K562 (cell line): ENCODE results near the gene THEMIS. TPM values are rescaled to one million over a fixed set of nuclear protein-coding genes. Genes with fewer than 3 reads are reported as not detected.

Source experiments
- ATAC-seq: fragments of 200-7000 bp; cut with Tn5 transposase; 3 replicates; pipeline ENCODE4 v1.9.1; 2020; ENCODE audit warnings: moderate library complexity
- BruUV-seq: library from RNA; stranded (reverse); fragments of 400-500 nt; replicated peaks from 2 replicates; lab custom pipeline; 2021; lab: Mats Ljungman, UMichigan
- CTCF ChIA-PET: fragments of 300-600 bp; formaldehyde crosslinking; extraction: SDS; loops from one replicate; lab custom pipeline; 2021; ENCODE audit warnings: low intra/inter-chr PET ratio; lab: Yijun Ruan, JAX
- POLR2A ChIA-PET: fragments of 300-600, 350-650 bp; sonication (Branson Sonifier 250); formaldehyde crosslinking; extraction: SDS; loops from one replicate; lab custom pipeline; 2021; ENCODE audit warnings: antibody characterized with exemption, inconsistent platforms; lab: Yijun Ruan, JAX
- DNase-seq, 4 experiments: peaks; one replicate each; pipeline versions ENCODE4 v3.0.0 to v3.0.0-alpha.2; 2011 to 2018; ENCODE audit warnings: low spot score in 3 of 4, mixed read lengths in 3 of 4; ENCODE audit errors: extremely low read depth in 1 of 4
- FAIRE-seq: peaks from 2 replicates; lab custom pipeline; 2011; peaks lifted over from hg19 to GRCh38; lab: Jason Lieb, UNC
- H2AFZ ChIP-seq: 2 replicates; pipeline ENCODE4 v1.6.0; 2011; ENCODE audit warnings: low read depth, low read length, control low read depth, inconsistent platforms
- H3K27ac ChIP-seq: fragments of 200-600 bp; 3 replicates; pipeline ENCODE4 v1.8.0; 2011; ENCODE audit warnings: low read depth, mild to moderate bottlenecking, control low read depth, inconsistent platforms, low read length, moderate library complexity, mixed read lengths; ENCODE audit errors: extremely low read depth
- H3K27me3 ChIP-seq, 2 experiments: fragments of 300-600 bp in 1 of 2; 2 replicates in 1 of 2; 3 replicates in 1 of 2; pipeline versions ENCODE4 v1.6.0 to v1.8.0; 2011; ENCODE audit warnings: inconsistent platforms in 2 of 2, low read length in 2 of 2, mild to moderate bottlenecking in 1 of 2, mixed read lengths in 1 of 2, moderate library complexity in 1 of 2; ENCODE audit not compliant: control insufficient read depth in 2 of 2, insufficient read depth in 2 of 2
- H3K36me3 ChIP-seq: fragments of 300-600 bp; 3 replicates; pipeline ENCODE4 v1.8.0; 2011; ENCODE audit warnings: mild to moderate bottlenecking, low read length, inconsistent platforms; ENCODE audit not compliant: control insufficient read depth, insufficient read depth
- H3K4me1 ChIP-seq, 2 experiments: fragments of 200-600 bp in 1 of 2; replicated peaks in 1 of 2; 2 replicates in 1 of 2; 3 replicates in 1 of 2; pipeline versions ENCODE4 v1.5.1 to v1.8.0; 2011; ENCODE audit warnings: inconsistent platforms in 2 of 2, low read length in 2 of 2, mild to moderate bottlenecking in 1 of 2, mixed read lengths in 1 of 2, moderate library complexity in 1 of 2; ENCODE audit not compliant: control insufficient read depth in 2 of 2, insufficient read depth in 2 of 2
- H3K4me2 ChIP-seq: 2 replicates; pipeline ENCODE4 v1.6.1; 2011; ENCODE audit warnings: low read length, control low read depth, inconsistent platforms, mixed read lengths; ENCODE audit not compliant: insufficient read depth
- H3K4me3 ChIP-seq: fragments of 200-600 bp; sonication (generic), shearing (Covaris generic); 2 replicates; pipeline ENCODE4 v1.5.1; 2016; ENCODE audit warnings: control low read depth, inconsistent platforms
- H3K79me2 ChIP-seq: fragments of 200-600 bp; 3 replicates; pipeline ENCODE4 v1.8.0; 2011; ENCODE audit warnings: low read length, inconsistent platforms; ENCODE audit not compliant: control insufficient read depth, insufficient read depth
- H3K9ac ChIP-seq, 2 experiments: 2 replicates each; pipeline versions ENCODE4 v1.6.0 to v1.6.1; 2011; ENCODE audit warnings: low read depth in 2 of 2, low read length in 2 of 2, control low read depth in 1 of 2, inconsistent platforms in 1 of 2, mild to moderate bottlenecking in 1 of 2, mixed read lengths in 1 of 2; ENCODE audit not compliant: insufficient read depth in 1 of 2
- H3K9me1 ChIP-seq: one replicate; pipeline ENCODE4 v1.6.0; 2011; ENCODE audit warnings: inconsistent platforms, mild to moderate bottlenecking, low read length, moderate library complexity; ENCODE audit not compliant: control insufficient read depth, insufficient read depth
- H3K9me3 ChIP-seq: replicated peaks from 2 replicates; pipeline ENCODE4 v1.5.1; 2011; ENCODE audit warnings: low read depth, low read length, inconsistent platforms; ENCODE audit not compliant: control insufficient read depth, insufficient read depth
- H4K20me1 ChIP-seq: replicated peaks from 2 replicates; pipeline ENCODE4 v1.6.1; 2011; ENCODE audit warnings: low read length, inconsistent platforms, mixed read lengths; ENCODE audit not compliant: control insufficient read depth, insufficient read depth
- CREM ChIP-seq: IDR thresholded peaks from 2 replicates; pipeline ENCODE4 v1.6.1; 2014; ENCODE audit warnings: antibody characterized with exemption, low read depth
- KDM4B ChIP-seq, 2 experiments: fragments of 450-650 bp in 1 of 2; sonication (generic) in 1 of 2; IDR thresholded peaks; 2 replicates each; pipeline ENCODE4 v1.6.1; 2016 to 2017; ENCODE audit warnings: borderline replicate concordance in 2 of 2, antibody characterized with exemption in 1 of 2, low read depth in 1 of 2, mild to moderate bottlenecking in 1 of 2
- MXI1 ChIP-seq: IDR thresholded peaks from 2 replicates; pipeline ENCODE4 v1.6.1; 2011; ENCODE audit warnings: low read depth, mild to moderate bottlenecking, improper control_type of control experiment, low read length
- MYBL2 ChIP-seq, 2 experiments: fragments of 450-650 bp in 1 of 2; sonication (generic) in 1 of 2; formaldehyde crosslinking in 1 of 2; IDR thresholded peaks; 2 replicates each; pipeline versions ENCODE4 v1.6.1 to v1.8.1; 2017 to 2022; ENCODE audit warnings: borderline replicate concordance in 1 of 2, inconsistent platforms in 1 of 2, low read depth in 1 of 2, mild to moderate bottlenecking in 1 of 2, missing genetic modification reagents in 1 of 2, moderate library complexity in 1 of 2
- NCOA1 ChIP-seq: fragments of 450-650 bp; IDR thresholded peaks from 2 replicates; pipeline ENCODE4 v1.6.1; 2016; ENCODE audit warnings: low read depth
- NFE2 ChIP-seq: IDR thresholded peaks from 2 replicates; pipeline ENCODE4 v1.6.1; 2014; ENCODE audit warnings: antibody characterized with exemption, low read depth
- PCBP2 ChIP-seq: fragments of 200-400 bp; formaldehyde crosslinking; IDR thresholded peaks from 2 replicates; pipeline ENCODE4 v1.6.1; 2018; ENCODE audit warnings: low read length, low read depth, mild to moderate bottlenecking, moderate library complexity; ENCODE audit not compliant: poor library complexity, severe bottlenecking
- PTTG1 ChIP-seq: fragments of 450-650 bp; IDR thresholded peaks from 2 replicates; pipeline ENCODE4 v1.6.1; 2016; ENCODE audit warnings: low read depth, mild to moderate bottlenecking, missing genetic modification characterization, missing compliant biosample characterization
- SIRT6 ChIP-seq: IDR thresholded peaks from one replicate; pipeline ENCODE4 v1.6.1; 2012; ENCODE audit warnings: low read depth, mild to moderate bottlenecking, control low read depth, inconsistent platforms, low read length, moderate library complexity
- SMARCA4 ChIP-seq: fragments of 450-650 bp; IDR thresholded peaks from 2 replicates; pipeline ENCODE4 v1.6.1; 2016
- SNRNP70 ChIP-seq: fragments of 200-400 bp; formaldehyde crosslinking; optimal IDR thresholded peaks from 2 replicates; pipeline ENCODE3; 2017; ENCODE audit warnings: low read depth, low read length
- SP2 ChIP-seq: IDR thresholded peaks from 2 replicates; pipeline ENCODE4 v1.6.1; 2011; ENCODE audit warnings: mild to moderate bottlenecking, low read depth, low read length, moderate library complexity; ENCODE audit not compliant: poor library complexity, severe bottlenecking; ENCODE audit errors: extremely low read depth
- ZKSCAN8 ChIP-seq: fragments of 200-800 bp; sonication (Bioruptor generic); IDR thresholded peaks from 2 replicates; pipeline ENCODE4 v1.6.1; 2016; ENCODE audit warnings: missing genetic modification characterization, missing compliant biosample characterization
- ZNF140 ChIP-seq: fragments of 250-450 bp; sonication (Bioruptor Pico); IDR thresholded peaks from 2 replicates; pipeline ENCODE4 v1.8.0; 2021; ENCODE audit warnings: moderate library complexity, mild to moderate bottlenecking, inconsistent platforms
- ZNF354B ChIP-seq: fragments of 250-450 bp; sonication (Bioruptor Pico); IDR thresholded peaks from 2 replicates; pipeline ENCODE4 v1.4.0; 2020
- ZNF699 ChIP-seq: fragments of 250-450 bp; sonication (Bioruptor Pico); IDR thresholded peaks from 2 replicates; pipeline ENCODE4 v1.8.0; 2021; ENCODE audit warnings: mild to moderate bottlenecking, moderate library complexity; ENCODE audit not compliant: insufficient replicate concordance
- ZSCAN32 ChIP-seq: fragments of 450-650 bp; formaldehyde crosslinking; IDR thresholded peaks from 2 replicates; pipeline ENCODE4 v1.4.0; 2020; ENCODE audit warnings: mild to moderate bottlenecking, moderate library complexity
- in situ Hi-C: fragments of 300-500 bp; cut with MboI; formaldehyde crosslinking; loops from 4 replicates; pipeline ENCODE4 v1.15.0; 2018; ENCODE audit warnings: inconsistent platforms, mixed read lengths
- intact Hi-C: fragments of 100-400 bp; cut with micrococcal nuclease; formaldehyde crosslinking; loops from 2 replicates; pipeline ENCODE4 v1.14.2; 2022
- polyA plus RNA-seq, 8 experiments: library from polyadenylated mRNA; depleted of rRNA in 4 of 8; stranded (reverse) in 5 of 8; unstranded in 3 of 8; fragments of >200 nt; fragmentation: Nextera tagmentation in 2 of 8; fragmentation: Illumina TruSeq in 1 of 8; extraction: Ambion mirVana in 2 of 8; extraction: Trizol in 1 of 8; gene quantifications; 2 replicates each; pipeline versions ENCODE4 v1.2.1 to v1.2.3, GENCODE V29; 2011 to 2014; ENCODE audit warnings: inconsistent platforms in 1 of 8, missing spikeins in 1 of 8
- total RNA-seq, 7 experiments: library from RNA; depleted of rRNA in 6 of 7; stranded (reverse); fragments of >200 nt in 6 of 7; fragmentation: Illumina TruSeq in 2 of 7; extraction: Trizol in 2 of 7; gene quantifications; 2 replicates each; pipeline versions ENCODE4 v1.2.1 to v1.2.3, GENCODE V29; 2011 to 2021; ENCODE audit warnings: low replicate concordance in 1 of 7
- TF ChIP-seq, protein P1 (sequence below): fragments of 250-450 bp; sonication (Bioruptor Pico); IDR thresholded peaks from 2 replicates; pipeline ENCODE4 v1.9.0; 2021; ENCODE audit warnings: mild to moderate bottlenecking, inconsistent platforms

Gene THEMIS
- total and polyA plus RNA-seq, 9 of the 15 experiments (the other 6 are each of a cell fraction or from before 2014, with no cell fraction given): 0.09 TPM; not detected in 8

GRCh38 chr6:127821431-127821830, 79.4 kb downstream of the THEMIS start:
- ChIA-PET CTCF (no interaction called here), POLR2A (no interaction called here)
- Histone ChIP-seq H3K36me3 (no peaks in the 10 kb centered on the region), H3K79me2 (no peaks in the 10 kb centered on the region), H3K4me2 (no peak overlapping the region), H3K9me3 (no peaks in the 10 kb centered on the region), H3K4me3 (no peak overlapping the region), H3K4me1 (no peaks in the 10 kb centered on the region), H2AFZ (no peak overlapping the region), H3K27ac (no peak overlapping the region), H4K20me1 (no peaks in the 10 kb centered on the region), H3K9me1 (no peaks in the 10 kb centered on the region), H3K27me3 (no peaks in the 10 kb centered on the region), H3K9ac (no peak overlapping the region)
- in situ Hi-C loops (no loop called here), intact Hi-C loops (no loop called here)
- no TSS peak for BruUV-seq
- DNase-seq: no peak
- ATAC-seq: no peak
- FAIRE-seq: no peak
- TF ChIP-seq SMARCA4: no peak
- TF ChIP-seq, protein P1, sequence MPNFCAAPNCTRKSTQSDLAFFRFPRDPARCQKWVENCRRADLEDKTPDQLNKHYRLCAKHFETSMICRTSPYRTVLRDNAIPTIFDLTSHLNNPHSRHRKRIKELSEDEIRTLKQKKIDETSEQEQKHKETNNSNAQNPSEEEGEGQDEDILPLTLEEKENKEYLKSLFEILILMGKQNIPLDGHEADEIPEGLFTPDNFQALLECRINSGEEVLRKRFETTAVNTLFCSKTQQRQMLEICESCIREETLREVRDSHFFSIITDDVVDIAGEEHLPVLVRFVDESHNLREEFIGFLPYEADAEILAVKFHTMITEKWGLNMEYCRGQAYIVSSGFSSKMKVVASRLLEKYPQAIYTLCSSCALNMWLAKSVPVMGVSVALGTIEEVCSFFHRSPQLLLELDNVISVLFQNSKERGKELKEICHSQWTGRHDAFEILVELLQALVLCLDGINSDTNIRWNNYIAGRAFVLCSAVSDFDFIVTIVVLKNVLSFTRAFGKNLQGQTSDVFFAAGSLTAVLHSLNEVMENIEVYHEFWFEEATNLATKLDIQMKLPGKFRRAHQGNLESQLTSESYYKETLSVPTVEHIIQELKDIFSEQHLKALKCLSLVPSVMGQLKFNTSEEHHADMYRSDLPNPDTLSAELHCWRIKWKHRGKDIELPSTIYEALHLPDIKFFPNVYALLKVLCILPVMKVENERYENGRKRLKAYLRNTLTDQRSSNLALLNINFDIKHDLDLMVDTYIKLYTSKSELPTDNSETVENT (CRISPR knock-in tag): no peak
- no peak for TF ChIP-seq ZNF354B (CRISPR knock-in tag)
- no peak for TF ChIP-seq NCOA1
- TF ChIP-seq KDM4B (IDR thresholded peaks at IDR 0.05; ENCODE audit: borderline replicate concordance in 2 of 2, low read depth in 1 of 2): no peak
- TF ChIP-seq NFE2: no peak
- no peak for TF ChIP-seq MYBL2 (IDR thresholded peaks at IDR 0.05; ENCODE audit: low read depth)
- no peak for TF ChIP-seq MYBL2 (CRISPR knock-in tag; IDR thresholded peaks at IDR 0.05; ENCODE audit: borderline replicate concordance)
- no peak for TF ChIP-seq SIRT6
- no peak for TF ChIP-seq SP2
- TF ChIP-seq MXI1: no peak
- TF ChIP-seq SNRNP70: no peak
- no peak for TF ChIP-seq PTTG1 (tag)
- no peak for TF ChIP-seq ZNF699 (CRISPR knock-in tag)
- no peak for TF ChIP-seq CREM
- no peak for TF ChIP-seq PCBP2
- no peak for TF ChIP-seq ZNF140 (CRISPR knock-in tag)
- TF ChIP-seq ZKSCAN8 (CRISPR knock-in tag): no peak
- TF ChIP-seq ZSCAN32 (CRISPR knock-in tag): no peak
